Neural cell (in vitro differentiated cells): Measurements from ENCODE around the gene SRC.

Experiments used
- CTCF ChIP-seq: fragments of 450-650 bp; IDR thresholded peaks from 2 replicates; pipeline ENCODE4 v1.5.1; 2014; ENCODE audit warnings: antibody characterized with exemption, mild to moderate bottlenecking, moderate library complexity; ENCODE audit not compliant: poor library complexity, severe bottlenecking
- EP300 ChIP-seq: fragments of 450-650 bp; conservative IDR thresholded peaks from 2 replicates; pipeline ENCODE4 v1.6.1; 2014; ENCODE audit warnings: antibody characterized with exemption, mild to moderate bottlenecking, moderate library complexity; ENCODE audit not compliant: poor library complexity, severe bottlenecking
- EZH2 ChIP-seq: fragments of 200-600, 300-800 bp; shearing (Covaris generic), sonication (generic); IDR thresholded peaks from 2 replicates; pipeline ENCODE4 v1.6.1; 2014; ENCODE audit warnings: antibody characterized with exemption, low read length, borderline replicate concordance, mild to moderate bottlenecking; ENCODE audit not compliant: insufficient read depth, poor library complexity, severe bottlenecking
- POLR2AphosphoS5 ChIP-seq: IDR thresholded peaks from 2 replicates; pipeline ENCODE4 v1.6.1; 2012
- RAD21 ChIP-seq: fragments of 450-650 bp; conservative IDR thresholded peaks from 2 replicates; pipeline ENCODE4 v1.6.1; 2014; ENCODE audit warnings: antibody characterized with exemption, mild to moderate bottlenecking, moderate library complexity
- TF ChIP-seq, protein P1 (sequence below): IDR thresholded peaks from 2 replicates; pipeline ENCODE4 v1.6.1; 2012; ENCODE audit warnings: borderline replicate concordance

DNA sequence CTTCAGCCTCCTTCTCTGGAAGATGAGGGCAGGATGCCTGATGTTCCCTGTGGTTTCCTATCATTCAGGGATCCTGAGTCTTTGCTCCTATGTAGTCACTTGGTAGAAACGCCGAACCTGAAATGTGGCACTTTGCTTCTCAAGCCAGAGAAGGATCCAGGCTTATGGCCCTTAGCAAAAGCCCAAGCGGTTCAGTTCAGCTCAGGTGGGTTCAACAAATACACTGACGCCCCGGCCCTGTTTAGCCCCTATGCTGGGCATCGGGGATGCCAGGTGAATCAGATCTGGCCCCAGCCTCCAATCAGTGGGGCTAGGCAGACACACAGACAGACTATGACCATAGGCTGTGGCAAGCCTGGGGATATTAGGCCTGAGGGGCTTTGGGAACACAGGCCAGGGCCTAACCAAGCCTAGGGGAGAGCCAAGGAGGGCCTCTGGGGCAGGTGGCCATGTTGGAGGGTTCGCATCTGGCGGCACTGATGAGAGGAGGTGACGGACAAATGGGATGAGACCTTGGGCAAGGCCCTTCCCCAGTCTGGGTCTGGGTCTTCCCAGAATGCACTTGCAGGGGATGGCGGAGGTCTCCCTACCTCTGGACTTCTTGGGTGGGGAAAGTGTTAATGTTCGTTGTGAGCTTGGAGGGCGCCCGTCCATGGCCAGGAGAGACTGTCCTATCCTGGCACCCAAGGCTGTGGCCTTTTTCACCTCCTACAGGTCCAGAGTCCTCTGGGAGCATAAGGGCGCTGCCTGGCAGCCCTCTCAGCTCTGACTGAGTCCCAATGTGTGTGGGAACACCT lies 17.6 kb upstream of the SRC start:
- TF ChIP-seq EP300 (no peak), CTCF (no peak), RAD21 (no peak), EZH2 (no peak), POLR2AphosphoS5 (no peak)
- TF ChIP-seq, protein P1, sequence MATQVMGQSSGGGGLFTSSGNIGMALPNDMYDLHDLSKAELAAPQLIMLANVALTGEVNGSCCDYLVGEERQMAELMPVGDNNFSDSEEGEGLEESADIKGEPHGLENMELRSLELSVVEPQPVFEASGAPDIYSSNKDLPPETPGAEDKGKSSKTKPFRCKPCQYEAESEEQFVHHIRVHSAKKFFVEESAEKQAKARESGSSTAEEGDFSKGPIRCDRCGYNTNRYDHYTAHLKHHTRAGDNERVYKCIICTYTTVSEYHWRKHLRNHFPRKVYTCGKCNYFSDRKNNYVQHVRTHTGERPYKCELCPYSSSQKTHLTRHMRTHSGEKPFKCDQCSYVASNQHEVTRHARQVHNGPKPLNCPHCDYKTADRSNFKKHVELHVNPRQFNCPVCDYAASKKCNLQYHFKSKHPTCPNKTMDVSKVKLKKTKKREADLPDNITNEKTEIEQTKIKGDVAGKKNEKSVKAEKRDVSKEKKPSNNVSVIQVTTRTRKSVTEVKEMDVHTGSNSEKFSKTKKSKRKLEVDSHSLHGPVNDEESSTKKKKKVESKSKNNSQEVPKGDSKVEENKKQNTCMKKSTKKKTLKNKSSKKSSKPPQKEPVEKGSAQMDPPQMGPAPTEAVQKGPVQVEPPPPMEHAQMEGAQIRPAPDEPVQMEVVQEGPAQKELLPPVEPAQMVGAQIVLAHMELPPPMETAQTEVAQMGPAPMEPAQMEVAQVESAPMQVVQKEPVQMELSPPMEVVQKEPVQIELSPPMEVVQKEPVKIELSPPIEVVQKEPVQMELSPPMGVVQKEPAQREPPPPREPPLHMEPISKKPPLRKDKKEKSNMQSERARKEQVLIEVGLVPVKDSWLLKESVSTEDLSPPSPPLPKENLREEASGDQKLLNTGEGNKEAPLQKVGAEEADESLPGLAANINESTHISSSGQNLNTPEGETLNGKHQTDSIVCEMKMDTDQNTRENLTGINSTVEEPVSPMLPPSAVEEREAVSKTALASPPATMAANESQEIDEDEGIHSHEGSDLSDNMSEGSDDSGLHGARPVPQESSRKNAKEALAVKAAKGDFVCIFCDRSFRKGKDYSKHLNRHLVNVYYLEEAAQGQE = no peak
